ENCODE data around the gene CDYL. TPM values are rescaled to one million over a fixed set of nuclear protein-coding genes. Genes with fewer than 3 reads are reported as not detected.

CDYL gene
- total and polyA plus RNA-seq, 10 donors, result 6.8 to 48.4 (median 35.3) TPM

DNA sequence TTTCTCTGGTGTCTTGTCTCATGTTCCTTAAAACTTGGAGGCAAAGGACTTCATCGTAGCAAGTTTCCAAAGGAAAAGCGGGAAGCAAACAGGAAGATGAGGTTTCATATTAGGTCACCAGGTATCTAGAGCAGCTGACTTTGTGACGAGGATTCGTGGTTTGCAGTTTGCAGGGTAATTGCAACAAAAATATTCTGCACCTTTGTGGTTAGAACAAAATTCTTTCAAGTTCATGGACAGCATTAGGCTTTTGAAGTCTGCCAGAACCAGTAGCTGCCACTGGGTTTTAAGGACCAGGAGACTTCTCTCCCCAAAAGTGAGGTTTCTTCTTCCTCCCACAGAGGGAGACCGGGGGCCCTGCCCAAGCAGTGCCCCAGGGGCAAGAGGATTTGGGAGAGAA is 164.2 kb downstream of the CDYL start:
- intact Hi-C loops (cut with DNase I; ENCODE audit: low total_unique reads), result no loop called here
- Histone ChIP-seq H3K4me1 (peaks cover 7 to 52% (median 24%) of the 10 kb centered on the region in 6 donors), H3K27me3 (replicated peaks in 1 of 7) (no peaks in the 10 kb centered on the region), H3K9me3 (no peaks in the 10 kb centered on the region), H3K36me3 (peaks cover 0 to 74% (median 14%) of the 10 kb centered on the region in 6 donors), H3K4me3 (no peak overlapping the region), H3K27ac (no peak overlapping the region)
- 39 to 76% (median 51%) methylated on average over 5 of the region's 5 CpGs for WGBS, 5 donors
- TF ChIP-seq, protein P1, sequence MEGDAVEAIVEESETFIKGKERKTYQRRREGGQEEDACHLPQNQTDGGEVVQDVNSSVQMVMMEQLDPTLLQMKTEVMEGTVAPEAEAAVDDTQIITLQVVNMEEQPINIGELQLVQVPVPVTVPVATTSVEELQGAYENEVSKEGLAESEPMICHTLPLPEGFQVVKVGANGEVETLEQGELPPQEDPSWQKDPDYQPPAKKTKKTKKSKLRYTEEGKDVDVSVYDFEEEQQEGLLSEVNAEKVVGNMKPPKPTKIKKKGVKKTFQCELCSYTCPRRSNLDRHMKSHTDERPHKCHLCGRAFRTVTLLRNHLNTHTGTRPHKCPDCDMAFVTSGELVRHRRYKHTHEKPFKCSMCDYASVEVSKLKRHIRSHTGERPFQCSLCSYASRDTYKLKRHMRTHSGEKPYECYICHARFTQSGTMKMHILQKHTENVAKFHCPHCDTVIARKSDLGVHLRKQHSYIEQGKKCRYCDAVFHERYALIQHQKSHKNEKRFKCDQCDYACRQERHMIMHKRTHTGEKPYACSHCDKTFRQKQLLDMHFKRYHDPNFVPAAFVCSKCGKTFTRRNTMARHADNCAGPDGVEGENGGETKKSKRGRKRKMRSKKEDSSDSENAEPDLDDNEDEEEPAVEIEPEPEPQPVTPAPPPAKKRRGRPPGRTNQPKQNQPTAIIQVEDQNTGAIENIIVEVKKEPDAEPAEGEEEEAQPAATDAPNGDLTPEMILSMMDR (IDR thresholded peaks at IDR 0.05 in 8 of 11, conservative IDR thresholded peaks at IDR 0.05 in 3 of 11), result no peak
- no peak for TF ChIP-seq POLR2AphosphoS5 (IDR thresholded peaks at IDR 0.05)
- no peak for TF ChIP-seq POLR2A (IDR thresholded peaks at IDR 0.05)
- no peak for DNase-seq

DNA sequence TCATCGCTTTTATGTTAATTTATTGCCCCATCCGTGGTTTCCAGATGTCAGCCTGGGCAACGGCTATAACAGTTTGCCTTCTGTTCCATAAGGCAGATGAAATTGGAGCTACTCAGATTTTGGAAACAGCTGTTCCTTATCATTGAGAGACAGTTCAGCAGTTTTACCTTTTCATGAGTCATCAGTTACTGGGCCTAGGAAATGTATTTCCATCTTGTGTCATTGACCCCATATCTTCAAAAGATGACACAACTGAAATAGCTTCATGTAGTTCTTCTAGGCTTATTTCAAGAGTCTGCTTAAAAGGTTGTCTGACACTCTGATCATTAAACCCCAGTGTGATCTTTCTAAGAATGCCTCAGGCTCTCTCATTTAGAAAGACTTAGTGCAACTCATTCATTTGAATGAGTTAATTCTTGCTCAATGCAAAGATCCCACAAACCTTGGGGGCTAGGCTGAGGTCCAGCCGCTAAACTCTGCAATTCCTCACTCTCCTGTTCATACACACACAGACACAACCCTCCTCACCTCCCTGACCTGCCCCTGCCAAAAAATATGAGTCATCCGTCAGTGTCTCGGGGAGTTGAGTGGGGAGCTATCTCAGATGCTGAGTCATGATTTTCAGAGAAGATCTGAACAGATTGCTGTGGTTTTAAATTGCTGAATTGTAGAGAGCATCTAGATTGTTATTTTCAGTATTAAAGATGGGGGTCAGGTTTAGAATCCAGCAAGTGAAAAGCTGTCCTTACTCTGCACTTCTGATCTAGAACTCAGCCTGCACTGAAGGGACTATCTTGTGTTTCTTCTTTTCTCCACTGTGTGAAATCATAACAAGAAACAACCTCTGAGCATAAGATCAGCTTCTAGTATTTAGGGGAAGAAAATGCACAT is 165.8 kb downstream of the CDYL start:
- TF ChIP-seq, protein P1 (IDR thresholded peaks at IDR 0.05 in 8 of 11, conservative IDR thresholded peaks at IDR 0.05 in 3 of 11), result no peak
- TF ChIP-seq POLR2A (IDR thresholded peaks at IDR 0.05) (no peak), POLR2AphosphoS5 (IDR thresholded peaks at IDR 0.05) (no peak)
- Histone ChIP-seq H3K27ac (peak overlapping the region in 4 of 8 donors; percentile 6 to 31 (median 20)), H3K9me3 (no peaks in the 10 kb centered on the region), H3K4me3 (no peak overlapping the region), H3K4me1 (peaks cover 7 to 38% (median 19%) of the 10 kb centered on the region in 6 donors), H3K27me3 (replicated peaks in 1 of 7) (no peaks in the 10 kb centered on the region), H3K36me3 (peaks cover 0 to 82% (median 25%) of the 10 kb centered on the region in 6 donors)
- intact Hi-C loops (cut with DNase I; ENCODE audit: low total_unique reads), result no loop called here
- no peak for DNase-seq
- 37 to 52% (median 44%) methylated on average over 6 of the region's 6 CpGs for WGBS, 5 donors

DNA sequence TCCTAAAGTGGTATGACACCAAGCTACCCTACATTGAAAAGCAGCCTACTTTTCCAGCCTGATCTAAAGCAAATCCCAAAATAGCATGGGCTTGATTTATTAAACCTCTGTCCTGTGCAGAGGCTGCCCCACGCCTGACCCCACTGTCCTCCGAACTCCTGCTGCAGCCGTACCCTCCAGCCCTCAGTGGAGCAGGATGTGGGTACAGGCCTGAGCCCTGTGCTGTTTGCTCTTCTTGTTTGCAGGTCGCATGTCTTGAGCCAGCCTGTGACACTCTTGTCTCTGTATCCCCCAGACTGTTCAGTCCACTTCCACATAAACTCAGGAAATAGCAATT is 166.4 kb downstream of the CDYL start:
- H3K27ac ChIP-seq, result peak overlapping the region in 4 of 8 donors; percentile 6 to 31 (median 20)
- H3K4me3 ChIP-seq, result no peak overlapping the region
- 65 to 86% (median 77%) methylated on average over 4 of the region's 4 CpGs for WGBS, 5 donors
- intact Hi-C loops (cut with DNase I; ENCODE audit: low total_unique reads), result no loop called here
- peaks cover 0 to 82% (median 25%) of the 10 kb centered on the region in 6 donors for H3K36me3 ChIP-seq
- TF ChIP-seq POLR2AphosphoS5 (IDR thresholded peaks at IDR 0.05) (no peak), POLR2A (IDR thresholded peaks at IDR 0.05) (no peak)
- TF ChIP-seq, protein P1 (IDR thresholded peaks at IDR 0.05 in 8 of 11, conservative IDR thresholded peaks at IDR 0.05 in 3 of 11), result no peak
- H3K27me3 ChIP-seq (replicated peaks in 1 of 7), result no peaks in the 10 kb centered on the region
- no peak for DNase-seq
- peaks cover 7 to 38% (median 19%) of the 10 kb centered on the region in 6 donors for H3K4me1 ChIP-seq
- no peaks in the 10 kb centered on the region for H3K9me3 ChIP-seq

DNA sequence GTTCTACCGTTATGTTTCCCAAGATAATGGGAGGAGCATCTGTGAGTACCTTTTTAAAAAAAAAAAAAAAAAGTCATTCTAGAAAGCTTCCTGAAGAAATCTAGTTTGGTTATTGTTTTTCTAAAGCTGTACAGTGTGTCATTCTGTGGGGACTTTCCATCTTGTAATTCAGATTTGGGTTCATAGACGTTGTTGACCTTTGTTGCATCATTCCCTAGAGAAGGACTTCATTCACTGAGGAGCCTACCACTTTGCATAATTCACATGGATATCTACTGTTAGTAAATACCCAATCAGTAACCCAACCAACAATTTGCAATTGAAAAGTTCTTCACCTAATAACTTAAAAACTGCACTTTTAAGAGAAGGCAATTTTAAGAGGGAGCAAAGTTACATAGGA is 167.5 kb downstream of the CDYL start:
- H3K9me3 ChIP-seq, result no peaks in the 10 kb centered on the region
- H3K27ac ChIP-seq, result no peak overlapping the region
- peaks cover 0 to 83% (median 30%) of the 10 kb centered on the region in 6 donors for H3K36me3 ChIP-seq
- 61 to 70% (median 66%) methylated on average over 2 of the region's 2 CpGs for WGBS, 5 donors
- H3K4me3 ChIP-seq, result no peak overlapping the region
- intact Hi-C loops (cut with DNase I; ENCODE audit: low total_unique reads), result no loop called here
- TF ChIP-seq POLR2A (IDR thresholded peaks at IDR 0.05), result no peak
- TF ChIP-seq POLR2AphosphoS5 (IDR thresholded peaks at IDR 0.05), result no peak
- TF ChIP-seq, protein P1 (IDR thresholded peaks at IDR 0.05 in 8 of 11, conservative IDR thresholded peaks at IDR 0.05 in 3 of 11), result no peak
- H3K27me3 ChIP-seq (replicated peaks in 1 of 7), result no peaks in the 10 kb centered on the region
- H3K4me1 ChIP-seq, result peaks cover 7 to 38% (median 19%) of the 10 kb centered on the region in 6 donors
- DNase-seq, result no peak
